ENCODE results near the gene CYBRD1.

- TF ChIP-seq POLR2A (IDR thresholded peaks at IDR 0.05) (peak; percentile 15 to 76), CTCF (IDR thresholded peaks at IDR 0.05) (no peak)
Observed at GRCh38 chr2:171522052-171522787, at the start of gene CYBRD1.
